ENCODE data around the gene TRRAP. TPM values are rescaled to one million over a fixed set of nuclear protein-coding genes. Genes with fewer than 3 reads are reported as not detected.

The TRRAP gene
- total RNA-seq, 6 experiments from 2014 or later: 26.6 to 35.5 (median 28.7) TPM

DNA sequence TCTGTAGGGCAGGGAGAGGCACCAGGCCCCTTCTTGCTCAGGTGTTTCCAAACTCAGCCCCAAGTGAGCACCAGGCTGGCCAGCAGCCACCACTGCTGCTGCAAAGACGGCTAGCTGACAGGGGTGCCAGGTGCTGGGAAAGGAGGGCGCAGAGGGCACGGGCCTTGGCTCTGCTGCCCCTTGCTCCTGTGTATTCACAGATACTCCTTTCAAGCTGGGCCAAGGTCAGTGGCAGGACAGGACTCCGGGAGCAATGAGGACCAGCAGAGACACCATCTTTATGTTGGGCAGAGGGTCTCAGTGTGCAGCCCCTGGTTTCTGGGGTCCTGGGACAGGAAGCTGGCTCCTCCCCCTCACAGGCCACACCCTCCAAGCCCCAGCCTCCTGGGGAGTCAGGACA, 155.4 kb downstream of the TRRAP start:
- Mint-ChIP-seq H3K4me3 (no peak overlapping the region), H3K27ac (no peak overlapping the region), H3K4me1 (ENCODE audit: low read depth) (peaks cover 6% of the 10 kb centered on the region; the same call in 1 of the 2 replicates), H3K36me3 (ENCODE audit: low read depth) (peaks cover 43% of the 10 kb centered on the region), H3K27me3 (ENCODE audit: insufficient read depth) (peaks cover 15% of the 10 kb centered on the region), H3K9me3 (no peaks in the 10 kb centered on the region)
- TF ChIP-seq, protein P1, sequence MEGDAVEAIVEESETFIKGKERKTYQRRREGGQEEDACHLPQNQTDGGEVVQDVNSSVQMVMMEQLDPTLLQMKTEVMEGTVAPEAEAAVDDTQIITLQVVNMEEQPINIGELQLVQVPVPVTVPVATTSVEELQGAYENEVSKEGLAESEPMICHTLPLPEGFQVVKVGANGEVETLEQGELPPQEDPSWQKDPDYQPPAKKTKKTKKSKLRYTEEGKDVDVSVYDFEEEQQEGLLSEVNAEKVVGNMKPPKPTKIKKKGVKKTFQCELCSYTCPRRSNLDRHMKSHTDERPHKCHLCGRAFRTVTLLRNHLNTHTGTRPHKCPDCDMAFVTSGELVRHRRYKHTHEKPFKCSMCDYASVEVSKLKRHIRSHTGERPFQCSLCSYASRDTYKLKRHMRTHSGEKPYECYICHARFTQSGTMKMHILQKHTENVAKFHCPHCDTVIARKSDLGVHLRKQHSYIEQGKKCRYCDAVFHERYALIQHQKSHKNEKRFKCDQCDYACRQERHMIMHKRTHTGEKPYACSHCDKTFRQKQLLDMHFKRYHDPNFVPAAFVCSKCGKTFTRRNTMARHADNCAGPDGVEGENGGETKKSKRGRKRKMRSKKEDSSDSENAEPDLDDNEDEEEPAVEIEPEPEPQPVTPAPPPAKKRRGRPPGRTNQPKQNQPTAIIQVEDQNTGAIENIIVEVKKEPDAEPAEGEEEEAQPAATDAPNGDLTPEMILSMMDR (IDR thresholded peaks at IDR 0.05): no peak
- no peak for DNase-seq

DNA sequence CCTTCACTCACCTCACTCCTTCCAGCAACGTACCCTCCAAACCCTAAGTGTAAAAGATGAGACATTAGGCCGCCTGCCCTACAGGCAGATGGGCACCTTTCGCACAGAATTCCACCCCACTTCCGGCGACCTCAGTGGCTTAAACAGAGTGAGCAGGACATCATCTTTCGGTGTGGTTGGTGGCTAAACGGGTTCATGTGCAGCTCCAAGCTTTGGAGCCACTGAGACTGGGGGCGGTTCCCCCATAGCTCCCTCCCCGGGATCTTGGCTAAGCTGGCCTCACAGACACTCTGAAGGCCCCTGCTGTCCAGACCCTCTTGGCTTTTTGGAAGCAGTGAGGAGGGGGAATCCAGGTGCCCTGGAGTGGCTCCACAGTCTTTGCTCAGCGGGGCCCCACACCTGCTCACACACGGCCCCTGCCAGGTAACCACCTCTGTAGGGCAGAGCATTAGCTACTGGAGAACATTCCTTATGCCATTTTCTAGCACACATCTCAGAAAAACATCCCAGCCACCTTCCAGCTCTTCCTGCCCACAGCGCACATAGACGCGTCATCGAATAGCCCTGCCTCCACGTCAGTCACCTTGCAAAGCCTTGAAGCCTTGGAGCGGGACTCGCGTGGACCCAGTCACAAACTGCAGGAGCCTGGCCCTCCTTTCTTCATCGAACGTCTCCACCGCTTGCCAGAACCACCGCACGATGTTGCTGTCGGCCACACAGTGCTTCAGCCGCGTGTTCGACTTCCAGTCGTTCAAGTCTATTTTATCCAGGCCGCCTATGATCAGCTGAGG, 156.8 kb downstream of the TRRAP start:
- TF ChIP-seq, protein P1 (IDR thresholded peaks at IDR 0.05): no peak
- no peak overlapping the region for H3K27ac Mint-ChIP-seq
- no peaks in the 10 kb centered on the region for H3K9me3 Mint-ChIP-seq
- no peak overlapping the region for H3K4me3 Mint-ChIP-seq
- no peak for DNase-seq
- H3K36me3 Mint-ChIP-seq (ENCODE audit: low read depth): peaks cover 42% of the 10 kb centered on the region
- H3K4me1 Mint-ChIP-seq (ENCODE audit: low read depth): peaks cover 1% of the 10 kb centered on the region
- peaks cover 15% of the 10 kb centered on the region for H3K27me3 Mint-ChIP-seq (ENCODE audit: insufficient read depth)

DNA sequence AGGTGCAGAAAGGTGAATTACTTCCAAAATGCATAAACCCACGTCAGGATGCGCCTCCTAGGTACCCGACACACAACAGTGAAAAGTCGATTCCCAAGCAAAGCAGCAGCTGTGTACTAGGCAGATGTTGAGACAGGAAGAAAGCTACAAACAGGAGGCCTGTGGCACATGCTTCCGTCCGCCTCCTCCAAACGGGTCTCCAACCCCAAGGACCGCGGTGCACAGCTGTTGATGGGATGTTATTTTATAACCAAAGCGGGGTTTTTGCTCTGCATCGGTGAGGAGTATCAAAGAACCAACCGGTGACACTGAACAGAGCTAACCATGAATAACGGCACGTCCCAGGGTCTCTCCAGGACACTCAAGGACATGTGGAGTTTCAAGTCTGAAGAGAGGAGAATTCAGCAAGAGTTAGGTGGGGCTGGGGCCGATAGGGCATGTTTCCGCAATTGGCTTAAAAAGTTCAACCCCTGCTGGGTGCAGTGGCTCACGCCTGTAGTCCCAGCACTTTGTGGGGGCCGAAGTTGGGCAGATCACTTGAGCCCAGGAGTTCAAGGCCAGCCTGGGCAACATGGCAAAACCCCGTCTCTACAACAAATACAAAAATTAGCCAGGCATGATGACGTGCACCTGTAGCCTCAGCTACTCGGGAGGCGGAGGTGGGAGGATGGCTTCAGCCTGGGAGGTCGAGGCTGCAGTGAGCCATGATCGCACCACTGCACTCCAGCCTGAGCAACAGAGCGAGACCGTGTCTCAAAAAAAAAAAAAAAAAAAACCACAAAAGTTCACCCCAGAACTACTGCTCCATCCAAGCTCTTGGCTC, 157.6 kb downstream of the TRRAP start:
- Mint-ChIP-seq H3K9me3 (no peaks in the 10 kb centered on the region), H3K4me3 (no peak overlapping the region; the same call in 1 of the 2 replicates), H3K27ac (no peak overlapping the region), H3K36me3 (ENCODE audit: low read depth) (peaks cover 44% of the 10 kb centered on the region), H3K27me3 (ENCODE audit: insufficient read depth) (peaks cover 15% of the 10 kb centered on the region), H3K4me1 (ENCODE audit: low read depth) (peaks cover 9% of the 10 kb centered on the region)
- DNase-seq: no peak
- TF ChIP-seq, protein P1 (IDR thresholded peaks at IDR 0.05): no peak

DNA sequence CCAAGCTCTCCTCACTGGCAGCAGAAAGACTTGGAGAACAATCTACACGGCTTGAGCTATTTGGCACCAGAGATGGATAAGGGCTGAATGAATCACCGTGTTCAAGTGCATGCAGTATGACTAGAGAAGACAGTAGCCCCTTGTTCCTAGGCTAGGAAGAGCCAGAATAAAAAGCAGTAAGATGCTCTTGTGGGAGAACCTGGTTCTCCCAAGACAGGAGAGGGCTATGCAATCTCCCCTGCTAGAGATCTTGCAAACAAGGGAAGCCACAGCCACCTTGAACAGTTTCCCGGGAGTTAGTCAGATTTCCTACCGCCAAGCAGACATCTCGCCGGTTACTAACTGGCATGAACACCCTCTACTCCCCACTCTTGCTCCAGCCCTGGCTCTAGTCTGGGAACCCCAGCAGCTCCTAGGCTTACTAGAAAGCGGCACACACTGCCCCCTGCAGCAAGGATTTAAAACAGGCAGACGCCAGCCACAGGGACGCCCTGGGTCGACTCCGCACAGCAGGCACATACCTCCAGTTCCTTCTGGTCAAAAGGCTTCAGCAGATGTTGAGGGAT, 158.3 kb downstream of the TRRAP start:
- Mint-ChIP-seq H3K36me3 (ENCODE audit: low read depth) (peaks cover 43% of the 10 kb centered on the region), H3K4me3 (no peak overlapping the region), H3K4me1 (ENCODE audit: low read depth) (peaks cover 9% of the 10 kb centered on the region), H3K27ac (no peak overlapping the region), H3K9me3 (no peaks in the 10 kb centered on the region), H3K27me3 (ENCODE audit: insufficient read depth) (peaks cover 18% of the 10 kb centered on the region)
- TF ChIP-seq, protein P1 (IDR thresholded peaks at IDR 0.05): peak; percentile 68
- DNase-seq: peak; percentile 13

DNA sequence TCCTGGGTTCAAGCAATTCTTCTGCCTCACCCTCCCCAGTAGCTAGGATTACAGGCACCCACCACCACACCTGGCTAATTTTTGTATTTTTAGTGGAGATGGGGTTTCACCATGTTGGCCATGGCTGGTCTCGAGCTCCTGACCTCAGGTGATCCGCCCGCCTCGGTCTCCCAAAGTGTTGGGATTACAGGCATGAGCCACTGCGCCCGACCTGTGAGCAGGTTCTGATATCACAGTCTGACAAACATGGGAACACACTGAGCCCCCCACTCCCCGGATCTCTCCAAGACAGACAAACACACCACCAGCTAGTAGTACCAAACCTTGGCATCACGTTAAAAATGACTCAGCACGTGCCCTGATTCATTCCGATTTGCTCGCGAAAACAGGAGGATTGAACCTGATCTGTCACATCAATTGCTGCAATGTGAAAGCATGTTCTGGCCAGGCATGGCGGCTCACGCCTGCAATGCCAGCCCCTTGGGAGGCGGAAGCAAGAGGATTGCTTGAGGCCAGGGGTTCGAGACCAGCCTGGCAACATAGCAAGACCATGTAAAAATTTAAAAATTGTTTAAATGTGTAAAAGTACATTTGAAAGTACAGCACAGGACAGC, 159.1 kb downstream of the TRRAP start:
- TF ChIP-seq, protein P1 (IDR thresholded peaks at IDR 0.05): no peak
- DNase-seq: no peak
- H3K9me3 Mint-ChIP-seq: no peaks in the 10 kb centered on the region
- H3K27ac Mint-ChIP-seq: no peak overlapping the region; the same call in 1 of the 2 replicates
- peaks cover 19% of the 10 kb centered on the region for H3K27me3 Mint-ChIP-seq (ENCODE audit: insufficient read depth)
- H3K4me3 Mint-ChIP-seq: no peak overlapping the region
- peaks cover 9% of the 10 kb centered on the region for H3K4me1 Mint-ChIP-seq (ENCODE audit: low read depth)
- H3K36me3 Mint-ChIP-seq (ENCODE audit: low read depth): peaks cover 42% of the 10 kb centered on the region

Measured in HFFc6 (cell line).